ENCODE measurements around the gene ST13.
A peak's percentile ranks its signal among the peaks of the same experiment; 100 is the strongest.

The ST13 gene

DNA sequence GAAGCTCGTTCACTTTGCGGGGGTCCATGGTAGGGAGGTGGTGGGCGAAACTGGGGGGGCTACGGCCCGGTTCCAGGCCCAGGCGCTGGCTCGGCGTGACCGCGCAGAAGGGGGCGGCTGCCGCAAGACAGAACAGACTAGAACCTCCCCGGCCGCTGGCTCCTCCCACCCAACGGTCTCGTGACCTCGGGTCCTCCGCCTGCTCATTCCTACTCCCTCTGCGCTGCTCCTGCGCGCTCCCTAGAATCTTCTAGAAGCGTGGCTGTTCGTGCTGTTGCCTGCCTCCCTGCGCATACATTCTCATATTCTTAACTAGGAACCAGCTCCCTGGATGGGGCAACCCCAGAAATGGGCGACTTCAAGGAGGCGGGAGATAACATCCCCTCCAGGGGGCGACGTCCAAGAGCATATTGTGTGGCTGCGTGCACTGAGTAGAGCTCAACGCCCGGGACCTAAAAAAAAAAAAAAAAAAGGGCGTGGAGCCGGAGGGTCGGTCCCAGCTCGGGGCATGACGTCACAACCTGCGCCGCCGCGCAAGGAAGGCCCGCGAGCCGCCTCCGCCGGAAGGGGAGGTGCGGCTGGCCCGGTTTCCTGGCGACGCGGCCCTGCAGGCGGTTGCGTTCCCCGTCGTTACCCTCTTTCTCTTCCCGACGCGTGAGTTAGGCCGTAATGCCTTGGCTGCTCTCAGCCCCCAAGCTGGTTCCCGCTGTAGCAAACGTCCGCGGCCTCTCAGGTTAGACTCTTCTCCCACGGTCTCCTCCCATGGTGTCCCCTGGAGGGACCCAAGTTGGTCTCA is at the start of gene ST13, which contains the start of gene XPNPEP3:
Gene ST13, minus strand, starts transcription at position 127 of the 796 bp plus-strand sequence. Its CDS starts 99 bp downstream, at position 28.
Gene XPNPEP3, plus strand, starts transcription at position 636 of the 796 bp plus-strand sequence. Its CDS starts 34 bp downstream, at position 670.
- TF ChIP-seq, protein P1, sequence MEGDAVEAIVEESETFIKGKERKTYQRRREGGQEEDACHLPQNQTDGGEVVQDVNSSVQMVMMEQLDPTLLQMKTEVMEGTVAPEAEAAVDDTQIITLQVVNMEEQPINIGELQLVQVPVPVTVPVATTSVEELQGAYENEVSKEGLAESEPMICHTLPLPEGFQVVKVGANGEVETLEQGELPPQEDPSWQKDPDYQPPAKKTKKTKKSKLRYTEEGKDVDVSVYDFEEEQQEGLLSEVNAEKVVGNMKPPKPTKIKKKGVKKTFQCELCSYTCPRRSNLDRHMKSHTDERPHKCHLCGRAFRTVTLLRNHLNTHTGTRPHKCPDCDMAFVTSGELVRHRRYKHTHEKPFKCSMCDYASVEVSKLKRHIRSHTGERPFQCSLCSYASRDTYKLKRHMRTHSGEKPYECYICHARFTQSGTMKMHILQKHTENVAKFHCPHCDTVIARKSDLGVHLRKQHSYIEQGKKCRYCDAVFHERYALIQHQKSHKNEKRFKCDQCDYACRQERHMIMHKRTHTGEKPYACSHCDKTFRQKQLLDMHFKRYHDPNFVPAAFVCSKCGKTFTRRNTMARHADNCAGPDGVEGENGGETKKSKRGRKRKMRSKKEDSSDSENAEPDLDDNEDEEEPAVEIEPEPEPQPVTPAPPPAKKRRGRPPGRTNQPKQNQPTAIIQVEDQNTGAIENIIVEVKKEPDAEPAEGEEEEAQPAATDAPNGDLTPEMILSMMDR (IDR thresholded peaks at IDR 0.05; ENCODE audit: control insufficient read depth, insufficient read depth, low read depth, low read length, missing control alignments) = peak; percentile 21
- peak; percentile 87 for DNase-seq (ENCODE audit: low read depth)
- peak within 1 kb of the TSS; percentile 93 for H3K4me3 ChIP-seq (ENCODE audit: control insufficient read depth, low read depth, low read length)

DNA sequence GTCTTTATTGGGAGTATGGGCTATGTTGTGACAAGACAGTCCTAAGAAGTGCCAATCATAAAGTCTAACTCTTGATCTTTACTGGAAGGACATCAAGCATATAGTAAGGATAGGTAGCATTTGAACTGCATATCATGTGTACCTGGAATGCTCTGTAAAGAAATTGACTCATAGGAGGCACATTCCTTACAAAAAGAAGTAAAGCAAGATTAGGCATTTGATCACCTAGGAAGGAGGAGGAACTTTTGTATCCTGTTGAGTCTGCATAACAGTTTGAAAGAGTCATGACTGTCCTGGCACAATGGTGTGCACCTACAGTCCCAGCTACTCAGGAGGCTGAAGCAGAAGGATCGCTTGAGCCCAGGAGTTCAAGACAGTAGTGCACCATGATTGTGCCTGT is 47.7 kb upstream of the ST13 start:
- TF ChIP-seq, protein P1 (IDR thresholded peaks at IDR 0.05; ENCODE audit: control insufficient read depth, insufficient read depth, low read depth, low read length, missing control alignments) = no peak
- DNase-seq (ENCODE audit: low read depth) = no peak
- no peak overlapping the region for H3K4me3 ChIP-seq (ENCODE audit: control insufficient read depth, low read depth, low read length)

DNA sequence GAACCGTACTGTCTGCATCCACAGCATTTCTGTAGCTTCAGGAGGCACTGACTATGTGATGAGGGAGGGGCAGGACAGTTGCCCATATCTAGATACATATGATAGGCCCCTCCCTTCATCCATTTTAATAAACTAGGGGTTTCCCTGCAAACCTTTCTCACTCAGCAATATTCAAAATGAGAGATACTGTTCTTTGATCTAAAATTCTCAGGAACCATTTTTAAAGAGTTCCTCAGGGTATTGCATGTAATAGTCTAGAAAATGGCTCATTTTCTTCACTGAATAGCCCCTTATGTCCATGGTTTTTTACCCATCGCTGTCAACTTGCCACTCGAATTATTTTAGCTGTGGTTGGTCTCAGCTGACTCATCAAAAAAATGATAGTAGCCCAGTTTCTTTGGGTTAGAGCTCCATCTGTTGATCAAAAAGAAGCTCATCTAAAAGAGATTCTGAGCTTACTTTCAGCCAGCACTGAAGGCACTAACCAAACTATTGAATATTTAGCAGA is 42.5 kb upstream of the ST13 start:
- peak; percentile 33 for DNase-seq (ENCODE audit: low read depth)
- H3K4me3 ChIP-seq (ENCODE audit: control insufficient read depth, low read depth, low read length) = no peak overlapping the region
- TF ChIP-seq, protein P1 (IDR thresholded peaks at IDR 0.05; ENCODE audit: control insufficient read depth, insufficient read depth, low read depth, low read length, missing control alignments) = peak; percentile 63

DNA sequence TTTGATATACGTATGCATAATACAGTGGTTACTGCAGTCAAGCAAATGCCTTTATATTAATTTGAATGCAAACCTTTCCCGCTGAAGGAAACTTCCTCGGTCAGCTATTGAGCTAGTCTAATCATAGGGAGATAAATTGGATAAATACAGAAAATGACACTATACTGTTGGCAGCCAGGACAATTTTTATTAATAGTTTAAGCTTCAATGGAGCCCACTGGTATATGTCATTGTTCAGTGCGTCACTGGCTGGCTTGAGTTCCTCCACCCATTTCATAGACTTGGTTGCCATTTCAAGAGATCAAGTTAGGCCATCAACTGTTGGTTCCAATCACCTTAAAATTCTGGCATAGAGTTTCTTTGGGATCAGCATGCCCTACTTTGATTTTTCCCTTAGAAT is 38.0 kb upstream of the ST13 start:
- TF ChIP-seq, protein P1 (IDR thresholded peaks at IDR 0.05; ENCODE audit: control insufficient read depth, insufficient read depth, low read depth, low read length, missing control alignments) = no peak
- DNase-seq (ENCODE audit: low read depth) = no peak
- no peak overlapping the region for H3K4me3 ChIP-seq (ENCODE audit: control insufficient read depth, low read depth, low read length)

DNA sequence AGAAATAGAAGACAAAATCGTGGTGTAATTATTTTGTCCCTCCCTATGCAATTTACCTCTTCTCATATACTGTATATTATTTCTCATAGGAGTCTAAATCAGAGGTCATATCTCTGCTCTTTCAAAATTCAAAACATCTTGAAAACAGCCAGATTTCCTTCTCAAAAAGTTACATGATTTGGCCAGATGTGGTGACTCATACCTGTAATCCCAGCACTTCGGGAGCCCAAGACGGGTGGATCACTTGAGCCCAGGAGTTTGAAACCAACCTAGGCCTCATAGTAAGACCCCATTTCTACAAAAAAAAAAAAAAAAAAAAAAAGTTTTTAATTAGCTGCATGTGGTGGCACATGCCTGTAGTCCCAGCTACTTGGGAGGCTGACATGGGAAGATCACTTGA is 34.4 kb upstream of the ST13 start:
- H3K4me3 ChIP-seq (ENCODE audit: control insufficient read depth, low read depth, low read length) = no peak overlapping the region
- TF ChIP-seq, protein P1 (IDR thresholded peaks at IDR 0.05; ENCODE audit: control insufficient read depth, insufficient read depth, low read depth, low read length, missing control alignments) = no peak
- DNase-seq (ENCODE audit: low read depth) = peak; percentile 11

DNA sequence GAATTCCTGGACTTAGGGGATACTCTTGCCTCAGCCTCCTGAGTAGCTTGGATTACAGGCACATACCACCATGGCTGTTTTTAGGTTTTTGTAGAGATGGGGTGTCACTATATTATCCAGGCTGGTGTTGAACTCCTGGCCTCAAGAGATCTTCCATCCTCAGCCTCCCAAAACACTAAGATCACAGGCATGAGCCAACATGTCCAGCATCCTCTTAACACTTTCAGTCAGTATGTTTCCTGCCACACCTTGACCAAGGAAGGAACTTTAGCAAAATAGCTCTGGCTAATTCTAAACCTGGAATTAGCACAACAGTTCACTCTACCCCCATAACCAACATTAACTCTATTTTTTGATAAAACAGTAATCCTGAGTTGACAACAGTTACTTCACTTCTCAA is 32.7 kb upstream of the ST13 start:
- H3K4me3 ChIP-seq (ENCODE audit: control insufficient read depth, low read depth, low read length) = no peak overlapping the region
- DNase-seq (ENCODE audit: low read depth) = no peak
- TF ChIP-seq, protein P1 (IDR thresholded peaks at IDR 0.05; ENCODE audit: control insufficient read depth, insufficient read depth, low read depth, low read length, missing control alignments) = no peak

Measured in AG09309 (cell line).